ENCODE data around the gene CPTP.

Gene CPTP

DNA sequence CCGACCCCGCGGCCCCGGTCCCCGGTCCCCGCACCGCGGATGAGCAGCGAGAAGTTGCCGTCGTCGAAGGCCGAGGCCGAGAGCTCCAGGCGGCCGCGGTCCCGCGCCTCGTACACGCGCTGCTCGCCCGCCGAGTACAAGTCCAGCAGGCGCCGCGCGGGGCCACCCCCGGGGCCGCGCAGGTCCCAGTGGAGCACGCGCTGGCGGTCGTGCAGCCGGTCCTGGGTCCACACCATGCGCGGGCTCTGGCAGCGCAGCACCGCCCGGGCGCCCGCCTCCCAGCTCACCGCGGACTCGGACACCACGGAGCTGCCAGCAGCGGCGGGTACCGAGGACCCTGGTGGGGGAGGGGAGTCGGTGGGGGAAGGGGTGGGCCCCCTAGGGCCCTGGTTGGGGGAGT, 30.8 kb downstream of the CPTP start:
- in situ Hi-C loops (cut with HindIII; ENCODE audit: low sequenced_read_pairs): no loop called here
- no peak for DNase-seq (ENCODE audit: low read depth, low spot score)
- TF ChIP-seq CTCF (IDR thresholded peaks at IDR 0.05; ENCODE audit: low read depth, low read length): no peak
- peak overlapping the region; percentile 5 for H3K4me3 ChIP-seq (ENCODE audit: low read depth, low read length)

DNA sequence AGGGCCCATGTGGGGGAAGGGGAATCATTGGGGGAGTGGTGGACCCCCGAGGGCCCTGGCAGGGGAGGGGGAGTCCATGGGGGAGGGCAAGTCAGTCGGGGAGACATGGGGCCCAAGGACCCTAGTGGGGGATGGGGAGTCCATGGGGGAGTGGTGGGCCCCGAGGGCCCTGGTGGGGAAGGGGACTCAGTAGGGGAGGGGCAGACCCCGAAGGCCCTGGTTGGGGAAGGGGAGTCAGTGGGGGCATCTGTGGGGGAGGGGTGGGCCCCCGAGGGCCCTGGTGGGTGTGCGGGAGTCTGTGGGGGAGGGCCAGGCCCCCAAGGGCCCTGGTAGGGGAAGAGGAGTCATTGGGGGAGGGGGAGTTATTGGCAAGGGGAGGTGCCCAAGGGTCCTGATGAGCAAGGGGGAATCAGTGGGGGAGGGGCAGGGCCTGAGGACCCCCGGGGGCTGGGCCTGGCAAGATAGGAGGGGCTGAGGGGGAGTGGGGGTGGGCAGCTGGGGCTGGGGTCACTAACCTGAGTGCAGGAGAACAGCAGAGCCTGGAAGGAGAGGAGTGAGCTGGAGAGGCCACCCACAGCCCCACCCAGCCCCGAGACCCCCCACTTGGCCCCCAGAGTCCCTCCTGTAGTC, 31.7 kb downstream of the CPTP start:
- in situ Hi-C loops (cut with HindIII; ENCODE audit: low sequenced_read_pairs): no loop called here
- H3K4me3 ChIP-seq (ENCODE audit: low read depth, low read length): peak overlapping the region; percentile 77
- no peak for DNase-seq (ENCODE audit: low read depth, low spot score)
- no peak for TF ChIP-seq CTCF (IDR thresholded peaks at IDR 0.05; ENCODE audit: low read depth, low read length)

DNA sequence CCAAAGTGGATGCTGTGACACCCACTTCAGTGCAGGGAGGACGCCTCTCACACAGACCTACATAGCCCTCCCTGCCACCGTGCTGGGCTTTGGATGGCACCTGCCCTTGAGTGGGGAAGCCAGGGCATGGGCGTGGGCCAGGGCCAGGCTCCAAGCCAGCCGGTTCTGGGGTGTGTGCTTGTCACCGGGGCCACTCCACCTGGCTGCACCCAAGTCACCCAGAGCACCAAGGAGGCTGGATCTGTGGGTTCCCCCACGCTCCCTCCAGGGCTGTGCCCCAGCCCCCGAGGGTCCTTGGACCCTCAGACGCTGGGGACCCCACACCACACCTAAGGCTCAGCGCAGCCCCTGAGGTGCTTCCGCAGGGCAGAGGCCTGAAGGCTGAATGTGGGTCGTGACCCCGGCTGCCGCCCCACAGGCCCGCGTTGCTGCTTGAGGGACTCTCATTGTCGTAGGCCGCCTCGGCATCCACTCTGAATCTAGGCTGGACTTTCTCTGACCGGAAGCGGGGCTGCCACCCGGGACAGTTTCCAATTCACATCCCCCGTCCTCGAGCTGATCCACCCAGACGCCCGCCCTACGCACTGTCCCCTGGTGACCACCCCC, 32.3 kb downstream of the CPTP start:
- in situ Hi-C loops (cut with HindIII; ENCODE audit: low sequenced_read_pairs): no loop called here

GRCh38 chr1:1357871-1358432, 33.4 kb downstream of the CPTP start:
- no peak for DNase-seq (ENCODE audit: low read depth, low spot score)
- in situ Hi-C loops (cut with HindIII; ENCODE audit: low sequenced_read_pairs): no loop called here
- no peak for TF ChIP-seq CTCF (IDR thresholded peaks at IDR 0.05; ENCODE audit: low read depth, low read length)
- H3K4me3 ChIP-seq (ENCODE audit: low read depth, low read length): peak overlapping the region; percentile 77

More for the DNA sequence above, 32.3 kb downstream of the CPTP start:
- peak overlapping the region; percentile 77 for H3K4me3 ChIP-seq (ENCODE audit: low read depth, low read length)
- no peak for TF ChIP-seq CTCF (IDR thresholded peaks at IDR 0.05; ENCODE audit: low read depth, low read length)
- no peak for DNase-seq (ENCODE audit: low read depth, low spot score)

- in situ Hi-C loops (cut with HindIII; ENCODE audit: low sequenced_read_pairs): no loop called here
- peak within 1 kb of the TSS; percentile 77 for H3K4me3 ChIP-seq (ENCODE audit: low read depth, low read length)
- DNase-seq (ENCODE audit: low read depth, low spot score): peak; percentile 87
- no peak for TF ChIP-seq CTCF (IDR thresholded peaks at IDR 0.05; ENCODE audit: low read depth, low read length)
Observed at GRCh38 chr1:1358433-1359271, 34.0 kb downstream of the CPTP start, which contains the start of gene MXRA8. TSS of gene MXRA8 (minus strand) at chr1:1358555. CDS start at chr1:1358504, 51 bp downstream.

DNA sequence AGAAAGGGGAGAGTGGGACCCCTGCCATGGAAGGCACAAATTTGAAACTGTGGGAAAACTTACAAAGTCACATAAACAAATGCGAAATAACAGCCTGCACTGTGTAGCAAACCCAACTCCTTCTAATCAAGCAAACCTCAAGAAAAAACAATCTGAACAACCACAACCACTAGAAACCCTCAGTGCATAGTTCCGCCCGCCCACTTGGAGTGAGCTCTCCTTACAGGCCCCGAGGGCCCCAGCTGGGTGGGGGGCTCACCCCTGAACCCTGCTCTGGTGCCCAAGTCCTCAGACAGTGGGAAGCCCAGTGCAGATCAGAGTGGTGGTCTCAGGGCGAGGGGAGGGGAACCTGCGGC, 34.7 kb downstream of the CPTP start:
- in situ Hi-C loops (cut with HindIII; ENCODE audit: low sequenced_read_pairs): no loop called here
- peak; percentile 83 for DNase-seq (ENCODE audit: low read depth, low spot score)
- no peak overlapping the region for H3K4me3 ChIP-seq (ENCODE audit: low read depth, low read length)
- TF ChIP-seq CTCF (IDR thresholded peaks at IDR 0.05; ENCODE audit: low read depth, low read length): no peak
